ENCODE data around the gene ROCK2. TPM values are rescaled to one million over a fixed set of nuclear protein-coding genes. Genes with fewer than 3 reads are reported as not detected.

The ROCK2 gene
- total and polyA plus RNA-seq, 2 of the 8 experiments (the other 6 are each of a cell fraction or from before 2014, with no cell fraction given): 2.7 to 29.0 TPM

DNA sequence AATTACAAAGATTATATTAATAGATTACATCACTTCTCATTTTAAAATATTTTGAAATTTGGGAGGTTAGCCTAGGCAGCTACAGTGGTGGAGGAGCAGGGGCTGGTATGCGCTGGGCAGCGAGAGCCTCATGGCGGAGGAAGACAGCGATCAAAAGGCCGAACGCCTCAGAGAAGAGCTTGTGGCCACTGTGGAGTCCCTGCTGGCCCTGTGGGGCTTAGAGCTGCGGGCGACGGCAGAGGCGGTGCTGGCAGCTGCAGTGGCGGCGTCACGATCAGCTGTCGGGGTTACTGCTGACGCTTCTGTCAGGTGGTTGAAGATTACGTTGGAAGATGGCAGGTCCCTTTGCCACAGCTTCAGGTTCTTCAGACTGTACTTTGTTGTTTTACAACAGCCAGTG, 87.4 kb downstream of the ROCK2 start:
- FAIRE-seq (no peak), DNase-seq (ENCODE audit: low read depth in 1 of 2, low spot score in 2 of 2) (no peak)
- no peak overlapping the region for H2BK12ac ChIP-seq (ENCODE audit: low read depth, low read length)
- H2BK15ac ChIP-seq (ENCODE audit: low read length): no peak overlapping the region
- no peak overlapping the region for H3K14ac ChIP-seq (ENCODE audit: insufficient read length)
- H3K27me3 ChIP-seq (replicated peaks in 1 of 4; ENCODE audit: control insufficient read depth in 3 of 4, extremely low read depth in 1 of 4, insufficient read depth in 3 of 4, low read length in 3 of 4): no peaks in the 10 kb centered on the region
- no peaks in the 10 kb centered on the region; the same call in 1 of the 2 replicates for H3K79me1 ChIP-seq (ENCODE audit: low read depth, low read length)
- no peak overlapping the region for H4K5ac ChIP-seq (ENCODE audit: insufficient read length, low read depth, low read length)
- TF ChIP-seq RNF2 (IDR thresholded peaks at IDR 0.05; ENCODE audit: borderline replicate concordance, low read depth, low read length, missing control alignments, poor library complexity, severe bottlenecking) (no peak), SP4 (IDR thresholded peaks at IDR 0.05; ENCODE audit: low read length) (no peak), SP1 (IDR thresholded peaks at IDR 0.05; ENCODE audit: low read depth, low read length) (no peak), POLR2A (IDR thresholded peaks at IDR 0.05; ENCODE audit: control extremely low read depth in 1 of 2, low read depth in 2 of 2, low read length in 2 of 2) (no peak), GABPA (IDR thresholded peaks at IDR 0.05; ENCODE audit: borderline replicate concordance, insufficient read depth, low read length) (no peak)
- no peak overlapping the region for H2AK5ac ChIP-seq (ENCODE audit: low read depth, low read length)
- H2BK5ac ChIP-seq (ENCODE audit: low read depth, low read length): no peak overlapping the region
- H3K23me2 ChIP-seq (ENCODE audit: low read depth, low read length): no peaks in the 10 kb centered on the region
- CTCF ChIA-PET (ENCODE audit: partially characterized antibody): interaction anchor here (0.6 to 0.9 kb wide), 2 partner anchors 23 to 190 kb away, joined by 3 read pairs; no protein-coding TSS in a partner anchor
- H4K8ac ChIP-seq (ENCODE audit: extremely low read depth, insufficient read depth, low read length): no peak overlapping the region
- no peak overlapping the region for H4K91ac ChIP-seq (replicated peaks; ENCODE audit: insufficient read length, low read length)
- H2BK20ac ChIP-seq (ENCODE audit: low read length): no peak overlapping the region
- no peak overlapping the region for H3K4me2 ChIP-seq (ENCODE audit: insufficient read depth in 1 of 2, low read depth in 2 of 2, low read length in 2 of 2)
- no peak overlapping the region for H3K18ac ChIP-seq (ENCODE audit: extremely low read depth, low read length)
- H2BK120ac ChIP-seq (replicated peaks; ENCODE audit: low read depth, low read length): no peak overlapping the region
- no peak overlapping the region for H2AFZ ChIP-seq (ENCODE audit: low read length)
- H3K23ac ChIP-seq (ENCODE audit: insufficient read length): no peak overlapping the region
- POLR2A ChIA-PET (ENCODE audit: partially characterized antibody): no interaction called here
- H3K9me3 ChIP-seq (ENCODE audit: insufficient read depth in 2 of 2, low read depth in 1 of 2, low read length in 1 of 2): no peaks in the 10 kb centered on the region
- H4K20me1 ChIP-seq (replicated peaks in 1 of 2; ENCODE audit: control insufficient read depth in 1 of 2, insufficient read depth in 2 of 2, low read length in 2 of 2): no peaks in the 10 kb centered on the region
- 92% methylated on average over 16 of the region's 16 CpGs; no CpG with 5 or more reads in 1 of the 2 experiments for WGBS, 2 experiments (ENCODE audit: extremely low coverage in 1 of 2, insufficient coverage in 1 of 2, insufficient read length in 1 of 2, insufficient replicate concordance in 2 of 2, low coverage in 1 of 2, low lambda C conversion rate in 2 of 2, missing lambda C conversion rate in 1 of 2)
- H3K4ac ChIP-seq (replicated peaks; ENCODE audit: insufficient read length, low read depth, low read length): no peak overlapping the region
- no peak overlapping the region for H3K27ac ChIP-seq (ENCODE audit: low read depth, low read length)
- no peaks in the 10 kb centered on the region for H3K4me1 ChIP-seq (replicated peaks in 1 of 4; ENCODE audit: control insufficient read depth in 3 of 4, insufficient read depth in 4 of 4, low read length in 3 of 4)
- H3K56ac ChIP-seq (replicated peaks; ENCODE audit: insufficient read length, low read depth, low read length): no peak overlapping the region
- H3K4me3 ChIP-seq (ENCODE audit: extremely low read depth in 1 of 4, insufficient read depth in 2 of 4, low read depth in 3 of 4, low read length in 4 of 4): no peak overlapping the region
- no peak overlapping the region for H3K9ac ChIP-seq (replicated peaks in 1 of 4; ENCODE audit: extremely low read depth in 1 of 4, low read depth in 3 of 4, low read length in 3 of 4)
- peaks cover 0 to 6% of the 10 kb centered on the region in 2 experiments; a peak in 1 of 4 replicates for H3K79me2 ChIP-seq (ENCODE audit: control insufficient read depth in 1 of 2, insufficient read depth in 2 of 2, low read length in 2 of 2)
- H3K36me3 ChIP-seq (ENCODE audit: control insufficient read depth in 2 of 4, insufficient read depth in 4 of 4, low read length in 3 of 4): no peaks in the 10 kb centered on the region

All from H1 (cell line).